HepG2 (cell line): ENCODE measurements around the gene C2orf92. TPM values are rescaled to one million over a fixed set of nuclear protein-coding genes. Genes with fewer than 3 reads are reported as not detected.

Experiments used
- GABPA ChIP-seq, 2 experiments: IDR thresholded peaks; 2 replicates each; pipeline ENCODE4 v1.6.1; 2011 to 2016; ENCODE audit warnings: low read depth in 2 of 2, low read length in 1 of 2, missing biosample characterization in 1 of 2, missing genetic modification characterization in 1 of 2
- HNRNPUL1 ChIP-seq: fragments of 200-400 bp; formaldehyde crosslinking; IDR thresholded peaks from 2 replicates; pipeline ENCODE4 v1.6.1; 2017; ENCODE audit warnings: low read depth, mild to moderate bottlenecking, low read length, moderate library complexity
- KDM5A ChIP-seq: fragments of 200-600 bp; sonication (generic); IDR thresholded peaks from 2 replicates; pipeline ENCODE4 v1.7.0; 2018; ENCODE audit warnings: antibody characterized with exemption, mild to moderate bottlenecking, low read length, borderline replicate concordance
- MIXL1 ChIP-seq: IDR thresholded peaks from 2 replicates; pipeline ENCODE4 v1.6.1; 2016
- RFX3 ChIP-seq: IDR thresholded peaks from 2 replicates; pipeline ENCODE4 v1.6.1; 2016; ENCODE audit warnings: missing biosample characterization, missing genetic modification reagents
- TEAD2 ChIP-seq: sonication (generic); formaldehyde crosslinking; IDR thresholded peaks from 2 replicates; pipeline ENCODE4 v1.9.0; 2021; ENCODE audit warnings: missing genetic modification reagents
- ZBTB38 ChIP-seq: sonication (generic); formaldehyde crosslinking; IDR thresholded peaks from 2 replicates; pipeline ENCODE4 v1.5.1; 2020; ENCODE audit warnings: mild to moderate bottlenecking, missing genetic modification reagents
- ZKSCAN1 ChIP-seq: fragments of 150-350 bp; IDR thresholded peaks from 2 replicates; pipeline ENCODE4 v1.6.1; 2014; ENCODE audit warnings: low read length
- ZNF607 ChIP-seq: sonication (generic); formaldehyde crosslinking; IDR thresholded peaks from 2 replicates; pipeline ENCODE4 v1.5.1; 2020; ENCODE audit warnings: missing genetic modification reagents, mild to moderate bottlenecking, borderline replicate concordance
- ZNF883 ChIP-seq: sonication (generic); formaldehyde crosslinking; IDR thresholded peaks from 2 replicates; pipeline ENCODE4 v1.5.1; 2020; ENCODE audit warnings: mild to moderate bottlenecking, missing genetic modification reagents; ENCODE audit errors: not compliant biosample characterization
- polyA plus RNA-seq, 8 experiments: library from polyadenylated mRNA; depleted of rRNA in 3 of 8; stranded (reverse) in 7 of 8; unstranded in 1 of 8; fragments of >200 nt; fragmentation: Illumina TruSeq in 4 of 8; extraction: Trizol in 4 of 8; gene quantifications; 2 replicates each; pipeline versions ENCODE4 v1.2.1 to v1.2.3, GENCODE V29; 2011 to 2016; ENCODE audit warnings: low read depth in 4 of 8, missing spikeins in 1 of 8, mixed read lengths in 1 of 8; ENCODE audit not compliant: insufficient read depth in 1 of 8
- total RNA-seq, 5 experiments: library from RNA; depleted of rRNA; stranded (reverse); fragments of >200 nt; fragmentation: Illumina TruSeq; extraction: Trizol; gene quantifications; 2 replicates each; pipeline ENCODE4 v1.2.3, GENCODE V29; 2016; ENCODE audit warnings: low read depth in 1 of 5
- TF ChIP-seq, protein P1 (sequence below): sonication (generic); formaldehyde crosslinking; IDR thresholded peaks from 2 replicates; pipeline ENCODE4 v1.8.0; 2022; ENCODE audit warnings: missing genetic modification reagents, mild to moderate bottlenecking, moderate library complexity, borderline replicate concordance
- TF ChIP-seq, protein P2 (sequence below): conservative IDR thresholded peaks from 2 replicates; pipeline ENCODE4 v1.6.1; 2018; ENCODE audit warnings: missing genetic modification reagents
- TF ChIP-seq, protein P3 (sequence below): sonication (generic); formaldehyde crosslinking; IDR thresholded peaks from 2 replicates; pipeline ENCODE4 v1.4.0; 2020; ENCODE audit warnings: missing genetic modification reagents
- TF ChIP-seq, protein P4 (sequence below): sonication (generic); formaldehyde crosslinking; IDR thresholded peaks from 2 replicates; pipeline ENCODE4 v1.4.0; 2020; ENCODE audit warnings: mild to moderate bottlenecking, missing genetic modification reagents
- TF ChIP-seq, protein P5 (sequence below): sonication (generic); formaldehyde crosslinking; IDR thresholded peaks from 2 replicates; pipeline ENCODE4 v1.5.0; 2020; ENCODE audit warnings: mild to moderate bottlenecking, missing genetic modification reagents, moderate library complexity

Gene C2orf92
- total and polyA plus RNA-seq, 2 of the 13 experiments (the other 11 are each of a cell fraction or from before 2014, with no cell fraction given), result 4.9 to 5.0 TPM

DNA sequence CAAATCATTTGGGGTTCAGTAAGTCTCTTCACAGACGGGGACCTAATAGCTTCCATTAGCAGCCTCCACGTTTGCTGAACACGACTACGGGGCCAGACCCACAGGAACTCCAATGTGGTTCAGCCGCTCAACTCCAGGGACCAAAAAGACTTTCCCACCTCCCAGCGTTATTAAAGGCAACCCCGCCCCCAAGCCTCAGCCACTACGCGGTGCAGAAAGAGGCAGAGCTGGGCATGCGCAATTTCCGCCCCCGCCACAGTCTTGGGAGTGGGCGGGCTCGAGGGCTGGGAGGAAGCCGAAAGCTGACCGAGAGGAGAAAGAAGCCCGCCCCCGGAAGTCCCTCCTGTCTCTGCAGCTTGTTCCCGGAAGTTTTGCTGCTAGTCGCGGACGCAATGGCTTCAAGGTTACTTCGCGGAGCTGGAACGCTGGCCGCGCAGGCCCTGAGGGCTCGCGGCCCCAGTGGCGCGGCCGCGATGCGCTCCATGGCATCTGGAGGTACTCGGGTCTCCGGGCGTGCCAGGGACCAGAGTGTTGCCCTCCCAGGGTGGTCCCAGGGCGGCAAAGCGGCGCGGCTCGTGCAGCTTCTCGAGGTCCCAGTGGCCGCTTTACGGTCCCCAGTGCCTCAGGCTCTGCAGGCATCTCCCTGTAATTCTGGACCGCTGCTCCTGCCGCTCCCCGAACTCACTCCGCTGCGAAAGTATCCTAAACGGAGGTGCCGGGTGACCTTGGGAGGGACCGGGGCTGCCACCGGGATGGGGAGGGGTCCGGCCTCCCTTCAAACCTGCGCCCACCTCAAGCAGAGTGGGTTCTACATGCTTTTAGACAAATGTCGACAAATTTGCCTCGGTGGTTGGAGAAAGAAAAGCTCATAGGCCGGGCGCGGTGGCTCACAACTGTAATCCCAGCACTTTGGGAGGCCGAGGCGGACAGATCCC is 23.6 kb upstream of the C2orf92 start, which contains the start of gene COX5B (continued):
- TF ChIP-seq, protein P1, sequence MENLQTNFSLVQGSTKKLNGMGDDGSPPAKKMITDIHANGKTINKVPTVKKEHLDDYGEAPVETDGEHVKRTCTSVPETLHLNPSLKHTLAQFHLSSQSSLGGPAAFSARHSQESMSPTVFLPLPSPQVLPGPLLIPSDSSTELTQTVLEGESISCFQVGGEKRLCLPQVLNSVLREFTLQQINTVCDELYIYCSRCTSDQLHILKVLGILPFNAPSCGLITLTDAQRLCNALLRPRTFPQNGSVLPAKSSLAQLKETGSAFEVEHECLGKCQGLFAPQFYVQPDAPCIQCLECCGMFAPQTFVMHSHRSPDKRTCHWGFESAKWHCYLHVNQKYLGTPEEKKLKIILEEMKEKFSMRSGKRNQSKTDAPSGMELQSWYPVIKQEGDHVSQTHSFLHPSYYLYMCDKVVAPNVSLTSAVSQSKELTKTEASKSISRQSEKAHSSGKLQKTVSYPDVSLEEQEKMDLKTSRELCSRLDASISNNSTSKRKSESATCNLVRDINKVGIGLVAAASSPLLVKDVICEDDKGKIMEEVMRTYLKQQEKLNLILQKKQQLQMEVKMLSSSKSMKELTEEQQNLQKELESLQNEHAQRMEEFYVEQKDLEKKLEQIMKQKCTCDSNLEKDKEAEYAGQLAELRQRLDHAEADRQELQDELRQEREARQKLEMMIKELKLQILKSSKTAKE (CRISPR knock-in tag), result no peak
- TF ChIP-seq, protein P2, sequence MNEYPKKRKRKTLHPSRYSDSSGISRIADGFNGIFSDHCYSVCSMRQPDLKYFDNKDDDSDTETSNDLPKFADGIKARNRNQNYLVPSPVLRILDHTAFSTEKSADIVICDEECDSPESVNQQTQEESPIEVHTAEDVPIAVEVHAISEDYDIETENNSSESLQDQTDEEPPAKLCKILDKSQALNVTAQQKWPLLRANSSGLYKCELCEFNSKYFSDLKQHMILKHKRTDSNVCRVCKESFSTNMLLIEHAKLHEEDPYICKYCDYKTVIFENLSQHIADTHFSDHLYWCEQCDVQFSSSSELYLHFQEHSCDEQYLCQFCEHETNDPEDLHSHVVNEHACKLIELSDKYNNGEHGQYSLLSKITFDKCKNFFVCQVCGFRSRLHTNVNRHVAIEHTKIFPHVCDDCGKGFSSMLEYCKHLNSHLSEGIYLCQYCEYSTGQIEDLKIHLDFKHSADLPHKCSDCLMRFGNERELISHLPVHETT (CRISPR knock-in tag), result peak; percentile 71
- TF ChIP-seq ZBTB38 (CRISPR knock-in tag), result no peak; the same call in 1 of the 2 replicates
- TF ChIP-seq ZNF883 (CRISPR knock-in tag), result peak; percentile 96
- TF ChIP-seq KDM5A, result peak; percentile 89
- TF ChIP-seq, protein P3, sequence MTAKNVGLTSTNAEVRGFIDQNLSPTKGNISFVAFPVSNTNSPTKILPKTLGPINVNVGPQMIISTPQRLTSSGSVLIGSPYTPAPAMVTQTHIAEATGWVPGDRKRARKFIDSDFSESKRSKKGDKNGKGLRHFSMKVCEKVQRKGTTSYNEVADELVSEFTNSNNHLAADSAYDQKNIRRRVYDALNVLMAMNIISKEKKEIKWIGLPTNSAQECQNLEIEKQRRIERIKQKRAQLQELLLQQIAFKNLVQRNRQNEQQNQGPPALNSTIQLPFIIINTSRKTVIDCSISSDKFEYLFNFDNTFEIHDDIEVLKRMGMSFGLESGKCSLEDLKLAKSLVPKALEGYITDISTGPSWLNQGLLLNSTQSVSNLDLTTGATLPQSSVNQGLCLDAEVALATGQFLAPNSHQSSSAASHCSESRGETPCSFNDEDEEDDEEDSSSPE (CRISPR knock-in tag), result peak; percentile 70
- TF ChIP-seq RFX3 (CRISPR knock-in tag), result no peak
- TF ChIP-seq MIXL1 (CRISPR knock-in tag), result no peak
- TF ChIP-seq ZNF607 (CRISPR knock-in tag), result no peak; the same call in 1 of the 2 replicates
- TF ChIP-seq GABPA (IDR thresholded peaks at IDR 0.05; ENCODE audit: low read depth, low read length), result peak; percentile 86
- TF ChIP-seq GABPA (CRISPR knock-in tag; IDR thresholded peaks at IDR 0.05; ENCODE audit: low read depth), result peak; percentile 95
- TF ChIP-seq HNRNPUL1, result no peak
- TF ChIP-seq ZKSCAN1, result no peak
- TF ChIP-seq TEAD2 (CRISPR knock-in tag), result no peak; the same call in 1 of the 2 replicates
- TF ChIP-seq, protein P4, sequence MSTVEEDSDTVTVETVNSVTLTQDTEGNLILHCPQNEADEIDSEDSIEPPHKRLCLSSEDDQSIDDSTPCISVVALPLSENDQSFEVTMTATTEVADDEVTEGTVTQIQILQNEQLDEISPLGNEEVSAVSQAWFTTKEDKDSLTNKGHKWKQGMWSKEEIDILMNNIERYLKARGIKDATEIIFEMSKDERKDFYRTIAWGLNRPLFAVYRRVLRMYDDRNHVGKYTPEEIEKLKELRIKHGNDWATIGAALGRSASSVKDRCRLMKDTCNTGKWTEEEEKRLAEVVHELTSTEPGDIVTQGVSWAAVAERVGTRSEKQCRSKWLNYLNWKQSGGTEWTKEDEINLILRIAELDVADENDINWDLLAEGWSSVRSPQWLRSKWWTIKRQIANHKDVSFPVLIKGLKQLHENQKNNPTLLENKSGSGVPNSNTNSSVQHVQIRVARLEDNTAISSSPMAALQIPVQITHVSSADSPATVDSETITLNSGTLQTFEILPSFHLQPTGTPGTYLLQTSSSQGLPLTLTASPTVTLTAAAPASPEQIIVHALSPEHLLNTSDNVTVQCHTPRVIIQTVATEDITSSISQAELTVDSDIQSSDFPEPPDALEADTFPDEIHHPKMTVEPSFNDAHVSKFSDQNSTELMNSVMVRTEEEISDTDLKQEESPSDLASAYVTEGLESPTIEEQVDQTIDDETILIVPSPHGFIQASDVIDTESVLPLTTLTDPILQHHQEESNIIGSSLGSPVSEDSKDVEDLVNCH (CRISPR knock-in tag), result no peak
- TF ChIP-seq, protein P5, sequence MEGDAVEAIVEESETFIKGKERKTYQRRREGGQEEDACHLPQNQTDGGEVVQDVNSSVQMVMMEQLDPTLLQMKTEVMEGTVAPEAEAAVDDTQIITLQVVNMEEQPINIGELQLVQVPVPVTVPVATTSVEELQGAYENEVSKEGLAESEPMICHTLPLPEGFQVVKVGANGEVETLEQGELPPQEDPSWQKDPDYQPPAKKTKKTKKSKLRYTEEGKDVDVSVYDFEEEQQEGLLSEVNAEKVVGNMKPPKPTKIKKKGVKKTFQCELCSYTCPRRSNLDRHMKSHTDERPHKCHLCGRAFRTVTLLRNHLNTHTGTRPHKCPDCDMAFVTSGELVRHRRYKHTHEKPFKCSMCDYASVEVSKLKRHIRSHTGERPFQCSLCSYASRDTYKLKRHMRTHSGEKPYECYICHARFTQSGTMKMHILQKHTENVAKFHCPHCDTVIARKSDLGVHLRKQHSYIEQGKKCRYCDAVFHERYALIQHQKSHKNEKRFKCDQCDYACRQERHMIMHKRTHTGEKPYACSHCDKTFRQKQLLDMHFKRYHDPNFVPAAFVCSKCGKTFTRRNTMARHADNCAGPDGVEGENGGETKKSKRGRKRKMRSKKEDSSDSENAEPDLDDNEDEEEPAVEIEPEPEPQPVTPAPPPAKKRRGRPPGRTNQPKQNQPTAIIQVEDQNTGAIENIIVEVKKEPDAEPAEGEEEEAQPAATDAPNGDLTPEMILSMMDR (CRISPR knock-in tag), result peak; percentile 29; the same call in 1 of the 2 replicates
